GM12878 (cell line): ENCODE measurements around the gene GRIK4. TPM values are rescaled to one million over a fixed set of nuclear protein-coding genes. Genes with fewer than 3 reads are reported as not detected.

Experiments
- ATAC-seq: fragments of 200-7000 bp; cut with Tn5 transposase; 3 replicates; pipeline ENCODE4 v1.9.1; 2020; ENCODE audit warnings: mild to moderate bottlenecking, moderate library complexity
- BruUV-seq: library from RNA; stranded (reverse); fragments of 400-500 nt; replicated peaks from 2 replicates; lab custom pipeline; 2021; lab: Mats Ljungman, UMichigan
- CTCF ChIA-PET: fragments of 300-600 bp; sonication (Branson Sonifier 250); formaldehyde crosslinking; extraction: SDS; loops from one replicate; lab custom pipeline; 2021; ENCODE audit warnings: inconsistent platforms; lab: Yijun Ruan, JAX
- POLR2A ChIA-PET: fragments of 350-600 bp; formaldehyde crosslinking; extraction: SDS; loops from one replicate; lab custom pipeline; 2021; ENCODE audit warnings: inconsistent platforms; lab: Charles Lee
- RAD21 ChIA-PET: fragments of 300-600 bp; sonication (Branson Sonifier 250); formaldehyde crosslinking; loops from one replicate; lab custom pipeline; 2023; ENCODE audit warnings: antibody characterized with exemption; ENCODE audit not compliant: unreplicated experiment; lab: Charles Lee
- SMC1A ChIA-PET: fragments of 300-600 bp; sonication (Branson Sonifier 250); formaldehyde crosslinking; loops from one replicate; lab custom pipeline; 2023; ENCODE audit not compliant: unreplicated experiment, uncharacterized antibody; lab: Charles Lee
- DNase-seq: peaks from one replicate; pipeline ENCODE4 v3.0.0-alpha.2; 2011; ENCODE audit warnings: low read depth, low spot score
- FAIRE-seq: peaks from 3 replicates; lab custom pipeline; 2011; peaks lifted over from hg19 to GRCh38; lab: Jason Lieb, UNC
- H2AFZ ChIP-seq: 2 replicates; pipeline ENCODE4 v1.6.0; 2011; ENCODE audit warnings: low read depth, low read length, control low read depth; ENCODE audit not compliant: control insufficient read depth
- H3K27ac ChIP-seq: 2 replicates; pipeline ENCODE4 v1.5.1; 2011; ENCODE audit warnings: control low read depth; ENCODE audit not compliant: control insufficient read depth, insufficient read depth
- H3K27me3 ChIP-seq, 2 experiments: replicated peaks in 1 of 2; 2 replicates each; pipeline versions ENCODE4 v1.6.0 to v1.6.1; 2011; ENCODE audit warnings: low read length in 1 of 2; ENCODE audit not compliant: control insufficient read depth in 2 of 2, insufficient read depth in 2 of 2
- H3K36me3 ChIP-seq, 2 experiments: 2 replicates each; pipeline ENCODE4 v1.5.1; 2011; ENCODE audit warnings: low read length in 1 of 2; ENCODE audit not compliant: control insufficient read depth in 2 of 2, insufficient read depth in 2 of 2
- H3K4me1 ChIP-seq: 2 replicates; pipeline ENCODE4 v1.6.1; 2011; ENCODE audit warnings: mild to moderate bottlenecking, low read length, moderate library complexity, mixed read lengths; ENCODE audit not compliant: control insufficient read depth, insufficient read depth
- H3K4me2 ChIP-seq: 2 replicates; pipeline ENCODE4 v1.6.0; 2011; ENCODE audit warnings: control low read depth; ENCODE audit not compliant: control insufficient read depth, insufficient read depth
- H3K4me3 ChIP-seq: fragments of 200-600 bp; sonication (generic); 2 replicates; pipeline ENCODE4 v1.5.1; 2016
- H3K79me2 ChIP-seq: 2 replicates; pipeline ENCODE4 v1.6.0; 2011; ENCODE audit warnings: low read length; ENCODE audit not compliant: control insufficient read depth, insufficient read depth
- H3K9ac ChIP-seq: 2 replicates; pipeline ENCODE4 v1.8.0; 2011; ENCODE audit warnings: low read length, control low read depth, mixed read lengths; ENCODE audit not compliant: control insufficient read depth, insufficient read depth
- H3K9me3 ChIP-seq: replicated peaks from 3 replicates; pipeline ENCODE4 v1.5.1; 2011; ENCODE audit warnings: mild to moderate bottlenecking, low read length; ENCODE audit not compliant: control insufficient read depth, insufficient read depth
- H4K20me1 ChIP-seq: 2 replicates; pipeline ENCODE4 v1.6.0; 2011; ENCODE audit not compliant: control insufficient read depth, insufficient read depth
- ATF2 ChIP-seq: IDR thresholded peaks from 2 replicates; pipeline ENCODE4 v1.6.1; 2012; ENCODE audit warnings: low read length, inconsistent platforms
- BMI1 ChIP-seq: fragments of 450-650 bp; IDR thresholded peaks from 2 replicates; pipeline ENCODE4 v1.6.1; 2016; ENCODE audit warnings: mild to moderate bottlenecking, moderate library complexity, borderline replicate concordance
- CUX1 ChIP-seq: IDR thresholded peaks from 2 replicates; pipeline ENCODE4 v1.6.1; 2012; ENCODE audit warnings: improper control_type of control experiment, low read depth, low read length; ENCODE audit not compliant: insufficient replicate concordance
- NFYB ChIP-seq: IDR thresholded peaks from 2 replicates; pipeline ENCODE4 v1.6.1; 2011; ENCODE audit warnings: low read depth, mild to moderate bottlenecking, low read length, improper control_type of control experiment, moderate library complexity; ENCODE audit not compliant: insufficient read depth
- PKNOX1 ChIP-seq: fragments of 450-650 bp; IDR thresholded peaks from 2 replicates; pipeline ENCODE4 v1.6.1; 2016; ENCODE audit warnings: mild to moderate bottlenecking
- TCF7 ChIP-seq: IDR thresholded peaks from 2 replicates; pipeline ENCODE4 v1.6.1; 2014; ENCODE audit warnings: antibody characterized with exemption, borderline replicate concordance
- ZBED1 ChIP-seq: IDR thresholded peaks from 2 replicates; pipeline ENCODE4 v1.6.1; 2016; ENCODE audit warnings: borderline replicate concordance
- ZNF622 ChIP-seq: fragments of 450-650 bp; IDR thresholded peaks from 2 replicates; pipeline ENCODE4 v1.6.1; 2017; ENCODE audit warnings: mild to moderate bottlenecking, inconsistent platforms
- WGBS: methylation state at CpG from one replicate; pipeline ENCODE4 v1.1.6; 2016; ENCODE audit warnings: low lambda C conversion rate; ENCODE audit not compliant: insufficient replicate concordance, insufficient coverage; ENCODE audit errors: missing lambda C conversion rate; 5-methylcytosine and 5-hydroxymethylcytosine counted together
- in situ Hi-C: fragments of 300-500 bp; cut with MboI; formaldehyde crosslinking; loops from 9 replicates; pipeline ENCODE4 v1.14.3; 2018; ENCODE audit warnings: mixed read lengths
- intact Hi-C: fragments of 100-400 bp; cut with micrococcal nuclease; formaldehyde crosslinking; loops from one replicate; pipeline ENCODE4 v1.14.2; 2022; ENCODE audit not compliant: unreplicated experiment
- polyA plus RNA-seq, 11 experiments: library from polyadenylated mRNA; depleted of rRNA in 4 of 11; unstranded in 6 of 11; stranded (reverse) in 5 of 11; fragments of >200 nt; fragmentation: Nextera tagmentation in 4 of 11; fragmentation: Illumina TruSeq in 1 of 11; extraction: Ambion mirVana in 4 of 11; extraction: Trizol in 1 of 11; gene quantifications; 1 replicate in 1 of 11; 2 replicates in 10 of 11; pipeline versions ENCODE4 v1.2.1 to v1.2.3, GENCODE V29; 2011 to 2016; ENCODE audit warnings: inconsistent platforms in 2 of 11, missing spikeins in 2 of 11, low read depth in 1 of 11
- total RNA-seq, 4 experiments: library from RNA; depleted of rRNA in 3 of 4; stranded (reverse); fragments of >200 nt in 3 of 4; fragmentation: Illumina TruSeq in 1 of 4; extraction: Trizol in 1 of 4; gene quantifications; 2 replicates each; pipeline versions ENCODE4 v1.2.1 to v1.2.3, GENCODE V29; 2013 to 2021

Gene GRIK4
- total and polyA plus RNA-seq, 10 of the 15 experiments (the other 5 are each of a cell fraction or from before 2014, with no cell fraction given) = 0.33 to 3.6 (median 0.72) TPM

GRCh38 chr11:120853435-120853834 is 341.9 kb downstream of the GRIK4 start:
- no peak for FAIRE-seq
- Histone ChIP-seq H3K9me3 (no peaks in the 10 kb centered on the region), H3K79me2 (no peaks in the 10 kb centered on the region), H3K27ac (no peak overlapping the region), H2AFZ (no peak overlapping the region), H3K36me3 (no peaks in the 10 kb centered on the region), H4K20me1 (no peaks in the 10 kb centered on the region), H3K9ac (no peak overlapping the region), H3K4me2 (no peak overlapping the region), H3K4me3 (no peak overlapping the region), H3K27me3 (no peaks in the 10 kb centered on the region), H3K4me1 (no peaks in the 10 kb centered on the region)
- in situ Hi-C loops (no loop called here), intact Hi-C loops (no loop called here)
- ChIA-PET CTCF (interaction anchor here (1.4 kb wide), 1 partner anchor 193 kb away, joined by 3 read pairs; no protein-coding TSS in a partner anchor), SMC1A (no interaction called here), RAD21 (no interaction called here), POLR2A (no interaction called here)
- TF ChIP-seq ZNF622 (no peak), PKNOX1 (peak; percentile 60)
- no peak for DNase-seq
- no peak for ATAC-seq
- WGBS = 24% methylated on average over 3 of the region's 3 CpGs
- BruUV-seq = TSS peak; percentile 40

- Histone ChIP-seq H2AFZ (no peak overlapping the region), H3K4me2 (no peak overlapping the region), H3K9me3 (no peaks in the 10 kb centered on the region), H3K36me3 (no peaks in the 10 kb centered on the region), H4K20me1 (no peaks in the 10 kb centered on the region), H3K9ac (no peak overlapping the region), H3K4me1 (no peaks in the 10 kb centered on the region), H3K4me3 (no peak overlapping the region), H3K27me3 (no peaks in the 10 kb centered on the region; a peak in 1 of 4 replicates), H3K79me2 (no peaks in the 10 kb centered on the region), H3K27ac (no peak overlapping the region)
- ChIA-PET RAD21 (no interaction called here), CTCF (no interaction called here), SMC1A (no interaction called here), POLR2A (no interaction called here)
- ATAC-seq (no peak), FAIRE-seq (no peak), DNase-seq (no peak)
- 31% methylated on average over 5 of the region's 5 CpGs for WGBS
- in situ Hi-C loops (no loop called here), intact Hi-C loops (no loop called here)
- no TSS peak for BruUV-seq
- TF ChIP-seq PKNOX1 (no peak), CUX1 (no peak), ATF2 (no peak), NFYB (no peak), TCF7 (no peak), ZBED1 (no peak), BMI1 (no peak)
Measured at GRCh38 chr11:120854988-120855387, 343.4 kb downstream of the GRIK4 start.
